HG03097 (cell line): ENCODE data around the gene ZNF157.

Source experiments
- ATAC-seq: cut with Tn5 transposase; IDR thresholded peaks from one replicate; pipeline ENCODE4 v1.9.1; 2021; ENCODE audit not compliant: unreplicated experiment, low FRiP score

ZNF157 gene

DNA sequence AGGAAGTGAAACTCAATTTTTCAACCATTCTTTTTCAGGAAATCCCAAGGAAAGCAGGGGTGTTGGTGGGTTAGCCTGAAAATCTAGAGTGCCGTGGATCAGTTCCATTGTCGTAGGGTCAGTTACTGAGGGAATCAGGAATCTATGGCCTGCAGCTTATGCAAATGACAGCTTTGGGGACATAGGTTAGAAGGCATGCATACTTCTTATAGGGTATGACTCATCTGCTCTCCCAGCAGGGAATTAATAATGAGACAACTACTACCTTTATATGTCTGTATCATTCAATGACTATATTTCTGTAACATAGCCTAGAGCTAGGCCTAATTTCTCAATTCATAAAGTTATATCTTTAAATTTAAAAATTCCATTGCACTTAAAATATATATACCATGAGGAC, 76.1 kb downstream of the ZNF157 start:
- ATAC-seq, result no peak

DNA sequence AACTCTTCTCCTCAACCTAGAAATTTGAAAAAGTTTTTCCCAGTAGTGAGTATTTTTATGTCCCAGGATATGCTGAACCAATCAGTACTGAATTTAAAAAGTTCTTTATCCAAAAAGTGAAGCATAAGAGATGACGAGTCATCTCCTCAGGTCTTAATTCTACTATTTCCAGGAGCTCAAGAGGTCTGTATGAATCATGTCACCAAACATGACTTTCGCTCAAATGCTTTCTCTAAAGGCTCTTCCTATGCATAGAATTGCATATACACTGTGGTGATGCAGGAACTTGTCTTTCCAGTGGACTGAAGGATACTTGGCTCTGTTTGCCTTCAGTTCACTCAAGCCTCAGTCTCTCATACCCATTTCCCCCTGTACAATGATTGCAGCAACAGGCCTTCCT, 76.6 kb downstream of the ZNF157 start:
- ATAC-seq, result no peak

DNA sequence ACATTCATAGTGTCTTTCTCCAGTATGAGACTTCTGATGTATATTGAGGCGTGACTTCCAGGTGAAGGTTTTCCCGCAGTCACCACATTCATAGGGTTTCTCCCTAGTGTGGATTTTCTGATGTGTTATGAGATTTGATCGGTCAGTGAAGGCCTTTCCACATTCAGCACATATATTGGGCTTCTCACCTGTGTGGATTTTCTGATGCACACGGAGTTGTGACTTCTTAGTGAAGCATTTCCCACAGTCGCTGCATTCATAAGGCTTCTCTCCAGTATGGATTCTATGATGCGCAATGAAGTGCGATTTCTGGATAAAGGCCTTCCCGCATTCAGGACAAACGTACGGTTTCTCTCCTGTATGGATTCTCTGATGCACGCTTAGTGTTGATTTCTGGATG, 77.2 kb downstream of the ZNF157 start:
- no peak for ATAC-seq

DNA sequence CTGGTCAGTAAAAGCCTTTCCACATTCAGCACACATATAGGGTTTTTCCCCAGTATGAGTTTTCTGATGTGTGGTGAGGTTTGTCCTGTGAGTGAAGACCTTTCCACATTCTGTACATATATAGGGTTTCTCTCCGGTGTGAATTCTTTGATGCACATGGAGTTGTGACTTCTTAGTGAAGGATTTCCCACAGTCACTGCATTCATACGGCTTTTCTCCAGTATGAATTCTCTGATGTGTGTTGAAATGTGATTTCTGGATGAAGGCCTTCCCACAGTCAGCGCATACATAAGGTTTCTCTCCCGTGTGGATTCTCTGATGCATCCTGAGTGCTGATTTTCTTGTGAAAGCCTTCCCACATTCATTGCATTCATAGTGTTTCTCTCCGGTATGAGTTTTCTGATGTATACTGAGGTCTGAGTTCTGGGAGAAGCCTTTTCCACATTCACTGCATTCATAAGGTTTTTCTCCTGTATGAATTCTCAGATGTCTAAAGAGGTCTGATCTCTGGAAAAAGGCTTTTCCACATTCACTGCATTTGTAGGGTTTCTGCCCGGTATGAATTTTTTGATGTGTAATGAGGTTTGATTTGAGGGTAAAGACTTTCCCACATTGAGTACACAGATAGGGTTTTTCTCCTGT, 77.9 kb downstream of the ZNF157 start:
- ATAC-seq, result no peak

DNA sequence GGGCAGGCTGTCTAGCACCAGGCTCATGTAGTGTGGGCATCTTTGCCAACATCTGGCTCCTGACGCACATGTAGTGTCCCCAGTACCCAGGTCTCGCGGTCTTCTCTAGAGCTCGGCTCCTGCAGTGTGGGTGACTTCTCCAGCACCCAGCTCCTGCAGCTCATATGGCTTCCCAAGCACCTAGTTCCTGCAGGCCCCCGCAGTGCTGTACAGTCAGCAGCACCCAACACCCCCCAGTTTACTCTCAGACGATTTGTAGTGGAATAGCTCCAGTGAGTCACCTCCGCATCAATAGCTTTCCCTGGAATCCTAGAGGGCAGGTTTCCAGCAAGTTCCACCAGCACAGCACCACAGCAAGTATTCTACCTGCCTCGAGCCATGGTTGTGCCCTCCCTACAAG, 81.7 kb downstream of the ZNF157 start:
- ATAC-seq, result no peak

DNA sequence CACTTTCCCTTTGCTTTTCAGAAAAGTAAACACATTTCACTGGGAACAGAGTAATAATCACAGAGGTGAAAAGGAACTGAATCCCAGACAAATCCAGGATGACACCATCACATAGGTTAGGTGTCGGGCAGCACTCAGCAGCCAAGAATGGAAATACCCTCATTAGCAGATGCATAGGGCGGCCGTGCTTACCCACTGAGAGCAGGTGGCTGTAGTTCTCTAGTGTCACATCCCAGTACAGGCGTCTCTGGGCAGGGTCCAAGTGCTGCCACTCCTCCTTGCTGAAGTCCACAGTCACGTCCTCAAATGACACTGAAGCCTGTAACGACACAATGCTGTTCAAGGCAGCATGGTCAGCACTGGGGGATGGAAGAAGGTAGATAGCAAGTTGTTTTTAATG, 85.7 kb downstream of the ZNF157 start:
- ATAC-seq, result no peak

DNA sequence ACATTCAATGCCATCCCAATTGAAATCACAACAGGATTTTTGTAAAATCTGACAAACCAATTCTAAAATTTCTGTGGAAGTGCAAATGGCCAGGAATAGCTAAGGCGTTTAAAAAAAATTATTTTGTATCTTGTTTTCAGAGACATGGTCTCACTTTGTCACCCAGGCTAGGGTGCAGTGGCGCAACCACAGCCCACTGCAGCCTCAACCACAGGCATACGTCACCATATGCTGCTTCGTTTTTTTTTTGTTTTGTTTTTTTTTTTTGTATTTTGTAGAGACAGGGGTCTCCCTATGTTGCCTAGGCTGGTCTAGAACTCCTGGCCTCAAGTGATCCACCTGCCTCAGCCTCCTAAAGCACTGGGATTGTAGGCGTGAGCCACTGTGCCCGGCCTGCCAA, 88.2 kb downstream of the ZNF157 start:
- no peak for ATAC-seq

DNA sequence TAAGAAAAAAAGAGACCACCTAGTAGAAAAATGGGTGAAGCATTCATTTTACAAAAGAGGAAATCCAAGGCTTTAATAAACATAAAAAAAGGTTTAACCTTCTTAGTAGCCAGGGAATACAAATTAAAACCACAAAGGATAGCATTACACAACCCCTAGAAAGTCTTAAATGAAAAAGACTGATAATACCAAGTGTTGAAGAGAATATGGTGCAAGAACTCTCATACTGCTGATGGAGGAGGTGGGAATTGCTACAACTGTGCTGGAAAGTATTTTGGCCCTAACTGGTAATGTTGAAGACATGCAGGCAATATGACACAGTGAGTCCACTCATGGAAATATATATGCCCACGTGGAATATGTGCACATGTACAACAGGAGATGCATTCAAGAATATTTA, 90.2 kb downstream of the ZNF157 start:
- no peak for ATAC-seq
